Stimulated activated CD8-positive, alpha-beta memory T cell treated with anti-CD3 and anti-CD28 coated beads, Interleukin-7, amount 100 ng/mL, for 4 hours (primary cell): ENCODE measurements around the gene FAM20A.
"Not testable (repeated sequence)": the region's sequence is repeated elsewhere in the genome, so short reads cannot be mapped to it uniquely, and the experiment has no call there.

Experiments
- DNase-seq, 2 donors: peaks; one replicate each; pipeline ENCODE4 v3.0.0-alpha.2; 2020; ENCODE audit warnings: low read depth in 2 of 2

FAM20A gene

DNA sequence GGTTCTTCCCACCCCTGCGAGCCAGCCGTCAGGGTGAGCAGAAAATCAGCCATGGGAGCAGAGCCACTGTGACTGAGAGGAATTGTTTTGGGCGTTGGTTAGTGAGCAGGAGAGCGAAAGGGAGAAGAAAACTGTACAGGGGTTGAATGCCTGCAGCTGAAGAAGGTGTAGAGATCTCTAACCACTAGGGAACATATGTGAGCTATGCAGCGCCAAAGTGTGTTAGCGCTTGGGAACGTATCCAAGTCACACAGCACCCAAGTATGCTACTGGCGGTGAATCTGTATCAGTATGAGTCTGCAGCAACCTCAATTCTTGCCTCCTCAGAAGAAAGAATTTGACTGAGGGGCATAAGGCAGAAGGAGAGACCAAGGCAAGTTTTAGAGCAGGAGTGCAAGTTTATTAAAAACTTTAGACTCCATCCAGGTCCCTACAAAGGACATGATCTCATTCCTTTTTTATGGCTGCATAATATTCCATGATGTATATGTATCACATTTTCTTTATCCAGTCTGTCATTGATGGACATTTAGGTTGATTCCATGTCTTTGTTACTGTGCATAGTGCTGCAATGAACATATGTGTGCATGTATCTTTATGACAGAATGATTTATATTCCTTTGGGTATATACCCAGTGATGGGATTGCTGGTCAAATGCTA lies 108.6 kb downstream of the FAM20A start:
- DNase-seq: not testable (repeated sequence)

DNA sequence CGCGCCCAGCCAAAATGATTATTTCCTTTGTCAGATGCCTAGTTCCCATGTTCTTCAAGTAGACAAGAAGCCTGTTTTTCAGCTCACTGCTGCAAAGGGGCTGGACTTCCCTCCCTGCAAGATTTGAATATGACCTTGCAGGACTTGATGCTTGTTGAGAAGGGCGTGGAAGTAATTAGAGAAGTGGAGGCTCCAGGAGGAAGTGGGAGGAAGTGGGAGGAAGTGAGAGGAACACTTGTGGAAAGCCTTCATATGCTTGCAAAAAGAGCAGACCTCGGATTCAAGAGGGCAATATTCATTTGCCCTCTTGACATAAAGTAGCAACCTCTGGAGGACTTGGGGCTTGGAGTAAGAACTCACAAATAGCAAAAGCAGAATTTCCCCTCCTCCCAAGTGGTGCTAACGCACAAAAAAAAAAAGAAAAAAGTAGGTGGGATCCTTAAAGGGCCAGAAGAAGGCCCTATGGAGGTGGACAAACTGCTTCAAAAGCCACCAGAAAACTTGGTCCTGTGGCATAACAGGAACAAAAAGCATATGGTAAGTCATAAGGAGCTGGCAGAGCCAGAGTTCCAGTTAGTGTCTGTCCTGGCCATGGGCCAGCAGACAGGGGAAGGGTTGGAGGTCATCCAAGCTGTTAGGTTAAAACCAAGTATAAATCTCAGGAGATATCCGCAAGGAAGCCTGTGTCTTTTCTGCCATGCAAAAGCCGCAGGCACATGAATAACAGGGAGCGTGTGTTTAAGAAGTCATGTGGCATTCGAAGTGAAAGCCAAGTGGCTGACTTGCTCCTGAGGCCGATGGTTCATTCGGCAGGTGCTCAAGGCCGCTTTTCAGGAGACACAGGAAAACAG lies 109.6 kb downstream of the FAM20A start:
- DNase-seq: no peak

- no peak for DNase-seq
Observed at GRCh38 chr17:68489919-68490318, 111.2 kb downstream of the FAM20A start.
